HS-5 (cell line): ENCODE results near the gene EHMT1.
"Not testable (repeated sequence)": the region's sequence is repeated elsewhere in the genome, so short reads cannot be mapped to it uniquely, and the experiment has no call there.

Experiments used
- DNase-seq: peaks from one replicate; pipeline ENCODE4 v3.0.0-alpha.2; 2012; ENCODE audit warnings: low read depth

The EHMT1 gene

GRCh38 chr9:137694236-137694959, 75.6 kb downstream of the EHMT1 start:
- no peak for DNase-seq

DNA sequence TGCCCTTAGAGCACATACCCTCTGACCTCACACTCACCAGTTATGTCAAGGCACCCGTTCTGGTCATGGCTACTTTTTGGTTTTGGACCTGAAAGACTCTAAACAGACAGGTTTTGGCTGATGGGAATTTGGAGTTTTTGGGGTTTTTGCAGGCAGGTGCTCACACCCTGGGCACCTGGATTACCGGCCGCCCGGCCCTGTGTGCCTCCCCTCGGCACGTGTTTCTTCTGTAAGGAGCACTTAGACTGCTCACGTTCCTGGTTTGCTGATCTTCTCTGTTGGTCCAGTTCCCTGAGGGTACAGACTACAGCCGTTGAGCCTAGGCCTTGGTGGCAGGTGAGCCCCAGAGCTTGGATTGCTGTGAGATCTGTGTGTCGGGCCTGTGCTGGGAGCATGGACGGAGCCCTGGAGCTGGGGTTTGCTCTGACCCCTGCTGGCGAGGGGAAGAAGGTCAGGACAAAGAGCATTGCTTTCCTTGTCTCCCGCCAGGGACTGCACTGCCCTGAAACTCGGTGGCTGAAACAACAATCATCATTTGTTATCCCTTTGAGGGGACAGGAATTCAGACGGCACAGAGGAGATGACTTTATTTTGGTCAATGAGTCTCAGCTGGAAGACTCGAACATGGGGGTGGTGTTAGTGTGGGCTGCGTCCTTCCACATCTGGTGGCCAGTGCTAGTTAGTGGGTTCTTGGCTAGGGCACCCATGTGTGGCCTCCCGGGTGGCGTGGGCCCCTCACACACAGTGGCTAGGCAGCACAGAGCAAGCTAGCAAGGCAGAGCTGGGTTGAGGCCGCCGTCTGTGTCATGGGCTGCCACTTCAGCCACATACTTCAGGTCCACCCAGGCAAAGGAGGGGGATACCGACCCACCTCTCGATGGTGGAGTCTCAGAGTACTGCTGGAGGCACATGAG, 76.4 kb downstream of the EHMT1 start:
- DNase-seq, result no peak

DNA sequence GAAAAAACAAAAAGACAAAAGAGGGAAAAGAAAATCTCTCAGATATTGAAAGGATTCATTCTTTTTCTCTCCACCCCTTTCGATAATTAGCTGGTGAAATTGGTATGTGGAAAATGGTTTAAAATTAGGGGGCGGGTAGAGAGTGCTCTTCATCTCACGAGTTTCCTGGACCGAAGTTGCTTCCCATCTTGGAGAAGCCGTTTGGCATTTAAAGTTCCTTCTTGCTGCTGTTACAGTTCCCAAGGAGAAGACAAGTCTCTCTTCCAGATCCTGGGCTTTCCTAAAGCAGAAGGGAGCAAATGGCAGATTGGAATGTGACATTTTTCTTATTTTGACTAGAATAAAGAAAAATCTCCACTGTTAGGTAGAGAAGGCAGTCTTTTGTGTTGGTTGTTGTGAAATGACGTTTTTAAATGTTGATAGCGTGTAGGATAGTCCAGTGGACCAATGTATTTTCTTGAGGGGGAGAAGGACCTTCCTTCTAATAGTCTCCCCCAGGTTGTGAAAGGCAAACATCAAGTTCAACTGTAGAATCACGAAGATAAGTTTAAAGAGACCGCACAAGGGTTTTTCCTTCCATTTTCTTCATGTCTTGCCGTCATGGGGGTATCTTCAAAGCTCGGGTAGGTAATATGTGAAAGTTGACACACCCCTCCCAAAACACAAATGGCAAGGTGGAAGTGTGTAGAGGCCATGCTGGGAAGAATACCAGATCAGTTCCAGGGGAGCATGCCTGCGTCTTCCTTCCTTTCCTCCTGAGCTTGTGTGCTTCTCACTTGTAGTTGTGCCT, 77.5 kb downstream of the EHMT1 start:
- DNase-seq, result no peak

DNA sequence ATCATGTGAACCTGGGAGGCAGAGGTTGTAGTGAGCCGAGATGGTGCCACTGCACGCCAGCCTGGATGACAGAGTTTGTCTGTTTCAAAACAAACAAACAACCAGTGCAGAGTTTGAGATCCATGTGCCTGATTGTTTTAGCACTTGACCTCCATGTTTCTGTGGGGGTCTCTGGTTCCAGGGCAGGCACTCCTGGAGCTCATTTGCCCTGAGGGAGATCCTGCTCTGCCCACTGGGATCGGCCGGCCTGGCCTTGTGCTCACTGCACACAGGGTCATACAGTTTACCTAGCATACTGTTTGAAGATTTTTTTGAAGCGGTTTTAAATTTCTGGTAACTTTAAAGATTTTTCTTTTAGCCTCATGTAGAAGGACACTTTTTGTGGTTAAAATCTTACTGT, 78.4 kb downstream of the EHMT1 start:
- DNase-seq, result no peak

DNA sequence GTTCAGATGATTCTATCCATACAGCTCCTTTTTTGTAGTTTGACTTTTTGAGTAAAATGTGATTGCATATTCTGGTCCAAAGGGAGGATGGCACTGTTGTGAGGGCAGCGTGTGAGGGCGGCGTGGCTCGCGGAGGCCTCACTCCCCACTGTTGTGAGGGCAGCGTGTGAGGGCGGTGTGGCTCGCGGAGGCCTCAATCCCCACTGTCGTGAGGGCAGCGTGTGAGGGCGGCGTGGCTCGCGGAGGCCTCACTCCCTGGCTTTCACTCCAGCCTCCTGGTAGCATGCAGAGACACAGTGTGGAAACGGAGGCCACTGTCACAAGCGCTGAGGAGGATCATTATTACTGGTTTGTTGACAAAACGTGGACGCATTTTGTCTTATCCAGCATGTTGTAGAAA, 79.0 kb downstream of the EHMT1 start:
- DNase-seq, result no peak

- DNase-seq, result no peak
Measured at GRCh38 chr9:137700911-137701310, 82.1 kb downstream of the EHMT1 start.

DNA sequence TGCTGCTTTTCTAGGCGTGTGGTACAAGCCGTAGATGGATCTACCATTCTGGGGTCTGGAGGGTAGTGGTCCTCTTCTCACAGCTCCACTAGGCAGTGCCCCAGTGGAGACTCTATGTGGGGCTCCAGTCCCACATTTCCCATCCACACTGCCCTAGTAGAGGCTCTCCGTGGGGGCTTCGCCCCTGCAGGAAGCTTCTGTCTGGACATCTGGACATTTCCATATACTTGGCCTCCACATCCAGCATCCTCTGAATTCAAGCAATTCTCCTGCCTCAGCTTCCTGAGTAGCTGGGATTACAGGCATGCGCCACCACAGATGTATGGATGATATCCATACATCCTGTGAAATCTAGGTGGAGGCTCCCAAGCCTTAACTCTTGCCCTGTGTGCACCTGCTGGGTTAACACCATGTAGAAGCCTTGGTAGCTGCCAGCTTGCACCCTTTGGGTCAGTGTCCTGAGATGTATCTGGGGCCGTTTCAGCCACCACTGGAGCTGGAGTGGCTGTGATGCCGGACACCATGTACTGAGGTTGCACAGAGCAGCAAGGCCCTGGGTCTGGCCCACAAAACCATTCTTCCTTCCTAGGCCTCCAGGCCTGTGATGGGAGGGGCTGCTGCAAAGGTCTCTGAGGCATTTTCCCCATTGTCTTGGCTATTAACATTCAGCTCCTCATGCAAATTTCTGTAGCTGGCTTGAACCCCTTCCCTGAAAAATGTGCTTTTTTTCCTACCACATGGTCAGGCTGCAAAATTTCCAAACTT, 84.0 kb downstream of the EHMT1 start:
- DNase-seq, result no peak

- DNase-seq, result no peak
Measured at GRCh38 chr9:137703842-137704508, 85.2 kb downstream of the EHMT1 start.

- DNase-seq, result no peak
Measured at GRCh38 chr9:137705443-137705863, 86.6 kb downstream of the EHMT1 start.

GRCh38 chr9:137705906-137706305, 87.1 kb downstream of the EHMT1 start:
- DNase-seq, result no peak

- DNase-seq, result no peak
Measured at GRCh38 chr9:137707361-137707760, 88.6 kb downstream of the EHMT1 start.

GRCh38 chr9:137708590-137709284, 89.9 kb downstream of the EHMT1 start:
- no peak for DNase-seq

GRCh38 chr9:137709411-137710101, 90.8 kb downstream of the EHMT1 start:
- no peak for DNase-seq

- DNase-seq, result no peak
Measured at GRCh38 chr9:137710704-137711103, 91.9 kb downstream of the EHMT1 start.

DNA sequence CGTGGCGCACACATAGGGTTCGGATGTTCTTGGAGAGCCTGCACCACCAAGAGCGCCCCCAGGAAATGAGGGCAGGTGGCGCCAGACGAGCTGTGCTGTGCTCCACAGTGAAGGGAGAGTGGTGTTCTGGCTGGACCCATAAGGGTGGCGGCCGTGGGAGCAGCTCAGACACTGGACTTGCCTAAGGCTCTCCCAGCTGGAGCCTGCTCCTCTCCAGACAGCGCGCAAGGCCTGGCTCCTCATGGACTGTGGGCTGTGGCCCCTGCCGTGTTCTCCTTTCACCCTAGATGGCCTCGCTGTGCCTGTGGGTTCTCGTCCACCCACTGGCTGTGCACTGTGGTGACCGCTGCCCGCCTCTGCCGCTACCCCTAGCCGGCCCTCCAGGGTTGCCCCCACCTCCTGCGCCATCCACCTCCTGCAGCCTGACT, 92.9 kb downstream of the EHMT1 start:
- DNase-seq, result no peak

DNA sequence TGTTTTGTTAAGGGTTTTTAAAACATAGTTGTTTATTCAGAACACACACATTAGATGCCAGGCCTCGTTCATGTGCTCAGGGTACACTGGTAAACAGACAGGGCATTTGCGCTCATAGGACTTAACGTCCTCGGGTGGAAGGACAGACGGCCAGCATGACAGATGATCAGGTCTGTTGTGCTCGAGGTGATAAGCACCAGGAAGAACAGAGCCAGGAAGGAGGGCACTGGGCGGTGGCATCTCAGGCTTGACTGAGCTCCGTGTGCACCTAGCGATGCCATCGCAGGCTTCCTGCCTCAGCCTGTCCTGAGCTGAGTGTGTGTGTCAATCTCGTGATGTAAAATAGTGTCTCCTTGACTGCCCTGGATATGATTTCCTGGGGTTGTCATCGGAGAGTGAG, 96.5 kb downstream of the EHMT1 start:
- DNase-seq, result no peak

GRCh38 chr9:137715866-137716693, 97.3 kb downstream of the EHMT1 start:
- DNase-seq, result not testable (repeated sequence)

DNA sequence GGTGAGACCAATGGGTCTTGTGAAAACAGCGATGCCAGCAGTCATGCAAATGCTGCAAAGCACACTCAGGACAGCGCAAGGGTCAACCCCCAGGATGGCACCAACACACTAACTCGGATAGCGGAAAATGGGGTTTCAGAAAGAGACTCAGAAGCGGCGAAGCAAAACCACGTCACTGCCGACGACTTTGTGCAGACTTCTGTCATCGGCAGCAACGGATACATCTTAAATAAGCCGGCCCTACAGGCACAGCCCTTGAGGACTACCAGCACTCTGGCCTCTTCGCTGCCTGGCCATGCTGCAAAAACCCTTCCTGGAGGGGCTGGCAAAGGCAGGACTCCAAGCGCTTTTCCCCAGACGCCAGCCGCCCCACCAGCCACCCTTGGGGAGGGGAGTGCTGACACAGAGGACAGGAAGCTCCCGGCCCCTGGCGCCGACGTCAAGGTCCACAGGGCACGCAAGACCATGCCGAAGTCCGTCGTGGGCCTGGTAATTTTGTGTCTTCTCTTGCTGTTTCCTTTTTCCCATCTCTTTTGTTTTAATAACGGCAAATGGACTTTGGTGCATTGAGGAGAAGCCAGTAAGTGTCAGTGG, 98.0 kb downstream of the EHMT1 start:
- no peak for DNase-seq
